HL-60 (cell line): Measurements from ENCODE around the gene GP1BA.
A peak's percentile ranks its signal among the peaks of the same experiment; 100 is the strongest.

Source experiments
- DNase-seq, 2 experiments: peaks; one replicate each; pipeline ENCODE4 v3.0.0-alpha.2; 2010 to 2020; ENCODE audit warnings: low read depth in 1 of 2, low spot score in 1 of 2
- H3K27ac ChIP-seq: fragments of 250-450 bp; sonication (Bioruptor Pico); replicated peaks from 2 replicates; pipeline ENCODE4 v1.5.1; 2020; ENCODE audit warnings: mild to moderate bottlenecking, moderate library complexity
- H3K27me3 ChIP-seq: fragments of 250-450 bp; sonication (Bioruptor Pico); 2 replicates; pipeline ENCODE4 v1.5.1; 2021; ENCODE audit warnings: mild to moderate bottlenecking, moderate library complexity; ENCODE audit not compliant: insufficient read depth, poor library complexity, severe bottlenecking
- H3K4me3 ChIP-seq: replicated peaks from 2 replicates; pipeline ENCODE4 v1.5.1; 2011; ENCODE audit warnings: mild to moderate bottlenecking, control low read depth, low read length; ENCODE audit not compliant: insufficient read depth
- CTCF ChIP-seq: IDR thresholded peaks from one replicate; pipeline ENCODE4 v1.5.1; 2011; ENCODE audit warnings: low read length, control low read depth, inconsistent platforms; ENCODE audit not compliant: insufficient read depth
- GABPA ChIP-seq: IDR thresholded peaks from 2 replicates; pipeline ENCODE4 v1.6.1; 2012; ENCODE audit warnings: low read depth
- POLR2AphosphoS5 ChIP-seq: IDR thresholded peaks from 2 replicates; pipeline ENCODE4 v1.6.1; 2012; ENCODE audit warnings: low read depth
- REST ChIP-seq: IDR thresholded peaks from 2 replicates; pipeline ENCODE4 v1.6.1; 2012; ENCODE audit warnings: low read depth; ENCODE audit not compliant: insufficient replicate concordance
- SPI1 ChIP-seq: IDR thresholded peaks from 2 replicates; pipeline ENCODE4 v1.6.1; 2012; ENCODE audit warnings: low read depth, mild to moderate bottlenecking, borderline replicate concordance

Gene GP1BA

GRCh38 chr17:4973256-4974114 lies 41.4 kb downstream of the GP1BA start:
- no peak overlapping the region for H3K4me3 ChIP-seq

GRCh38 chr17:4974115-4974670 lies 42.1 kb downstream of the GP1BA start:
- Histone ChIP-seq H3K27ac (no peak overlapping the region), H3K27me3 (no peaks in the 10 kb centered on the region), H3K4me3 (no peak overlapping the region)
- no peak for TF ChIP-seq GABPA
- no peak for TF ChIP-seq CTCF
- TF ChIP-seq SPI1, result no peak
- no peak for DNase-seq

More at GRCh38 chr17:4973256-4974114, 41.4 kb downstream of the GP1BA start:
- no peaks in the 10 kb centered on the region for H3K27me3 ChIP-seq
- DNase-seq, result no peak
- TF ChIP-seq REST (no peak), POLR2AphosphoS5 (no peak), CTCF (no peak), SPI1 (no peak), GABPA (no peak)
- no peak overlapping the region for H3K27ac ChIP-seq

- H3K27ac ChIP-seq, result peak overlapping the region; percentile 40
- no peaks in the 10 kb centered on the region for H3K27me3 ChIP-seq
- no peak overlapping the region for H3K4me3 ChIP-seq
- TF ChIP-seq SPI1, result peak; percentile 54; the same call in 1 of the 2 replicates
- no peak for TF ChIP-seq GABPA
- TF ChIP-seq CTCF, result no peak
- TF ChIP-seq REST, result no peak
- TF ChIP-seq POLR2AphosphoS5, result no peak
- DNase-seq, result peak in 1 of 2 experiments; percentile 55
Measured at GRCh38 chr17:4978726-4979125, 46.6 kb downstream of the GP1BA start.
